Chondrocyte (in vitro differentiated cells): Measurements from ENCODE around the gene MACROD2. TPM values are rescaled to one million over a fixed set of nuclear protein-coding genes. Genes with fewer than 3 reads are reported as not detected.

Source experiments
- DNase-seq: peaks from one replicate; pipeline ENCODE4 v3.0.0; 2021; ENCODE audit warnings: mixed read lengths, low spot score
- H3K27ac Mint-ChIP-seq: one replicate; pipeline ENCODE4 v1.8.0; 2021; ENCODE audit warnings: mild to moderate bottlenecking, moderate library complexity, mixed read lengths; ENCODE audit not compliant: unreplicated experiment
- H3K27me3 Mint-ChIP-seq: 2 replicates; pipeline ENCODE4 v1.8.0; 2021; ENCODE audit warnings: low read depth, mixed read lengths
- H3K36me3 Mint-ChIP-seq: 2 replicates; pipeline ENCODE4 v1.8.0; 2021; ENCODE audit warnings: low read depth, mixed read lengths
- H3K4me1 Mint-ChIP-seq: 2 replicates; pipeline ENCODE4 v1.8.0; 2021; ENCODE audit warnings: low read depth, mild to moderate bottlenecking, mixed read lengths
- H3K4me3 Mint-ChIP-seq: one replicate; pipeline ENCODE4 v1.8.0; 2021; ENCODE audit warnings: mild to moderate bottlenecking, moderate library complexity, mixed read lengths; ENCODE audit not compliant: unreplicated experiment
- H3K9me3 Mint-ChIP-seq: 2 replicates; pipeline ENCODE4 v1.8.0; 2021; ENCODE audit warnings: low read depth, mixed read lengths
- CTCF ChIP-seq: fragments of 200-600 bp; sonication (generic); IDR thresholded peaks from 2 replicates; pipeline ENCODE4 v1.5.0; 2021; ENCODE audit warnings: antibody characterized with exemption, mild to moderate bottlenecking, moderate library complexity
- total RNA-seq: library from RNA; stranded (reverse); gene quantifications from 3 replicates; pipeline ENCODE4 v1.2.1, GENCODE V29; 2021

Gene MACROD2
- total RNA-seq, 1 donor from 2014 or later: 3.2 TPM

DNA sequence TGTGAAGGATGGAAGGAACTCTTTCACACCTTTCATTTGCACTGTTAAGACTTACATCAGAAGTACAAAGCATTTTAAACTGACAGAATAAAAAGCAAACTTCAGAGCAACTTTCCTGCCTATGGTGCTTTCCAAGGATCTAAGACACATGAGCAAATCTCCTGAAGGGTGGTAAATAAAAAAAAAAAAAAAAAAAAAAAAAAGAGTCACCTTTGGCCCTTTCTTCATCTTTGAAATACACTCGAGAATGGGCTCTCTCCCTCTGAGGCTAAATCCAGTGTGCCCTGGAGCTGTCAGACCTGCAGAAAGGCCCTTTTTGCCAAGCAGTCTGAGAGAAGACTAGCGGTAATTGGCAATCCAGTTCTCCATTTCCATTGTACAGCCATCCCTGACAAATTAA lies 1455.9 kb downstream of the MACROD2 start:
- Mint-ChIP-seq H3K4me3 (no peak overlapping the region), H3K4me1 (peaks cover 5% of the 10 kb centered on the region), H3K27me3 (no peaks in the 10 kb centered on the region), H3K9me3 (no peaks in the 10 kb centered on the region), H3K36me3 (no peaks in the 10 kb centered on the region), H3K27ac (no peak overlapping the region)
- no peak for DNase-seq
- no peak for TF ChIP-seq CTCF

GRCh38 chr20:15455279-15455678 lies 1460.0 kb downstream of the MACROD2 start:
- no peak for DNase-seq
- no peak for TF ChIP-seq CTCF
- H3K4me1 Mint-ChIP-seq: peaks cover 14% of the 10 kb centered on the region
- no peaks in the 10 kb centered on the region for H3K27me3 Mint-ChIP-seq
- no peaks in the 10 kb centered on the region for H3K9me3 Mint-ChIP-seq
- H3K4me3 Mint-ChIP-seq: no peak overlapping the region
- no peak overlapping the region for H3K27ac Mint-ChIP-seq
- no peaks in the 10 kb centered on the region for H3K36me3 Mint-ChIP-seq

DNA sequence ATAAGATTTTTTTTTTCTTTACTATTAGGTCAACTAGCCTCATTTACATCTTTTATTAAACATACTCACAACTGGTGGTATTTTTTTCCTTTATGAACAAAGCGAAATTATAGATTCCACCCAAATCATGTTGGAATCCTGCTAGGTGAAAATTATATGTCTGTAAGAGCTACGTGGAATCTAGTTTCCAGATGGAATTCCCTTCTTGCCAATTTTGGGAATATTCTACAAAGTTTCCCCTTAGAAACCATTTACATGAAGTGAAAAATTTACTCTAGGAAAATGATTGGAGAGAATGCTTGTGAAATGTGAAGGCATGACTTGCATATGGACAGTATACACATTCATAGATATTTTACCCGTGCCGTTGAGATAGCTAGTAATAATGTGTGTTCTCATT lies 1466.6 kb downstream of the MACROD2 start:
- Mint-ChIP-seq H3K27me3 (no peaks in the 10 kb centered on the region), H3K9me3 (no peaks in the 10 kb centered on the region), H3K4me3 (no peak overlapping the region), H3K36me3 (no peaks in the 10 kb centered on the region), H3K4me1 (peaks cover 33% of the 10 kb centered on the region), H3K27ac (no peak overlapping the region)
- no peak for DNase-seq
- no peak for TF ChIP-seq CTCF

- H3K27me3 Mint-ChIP-seq: no peaks in the 10 kb centered on the region
- H3K4me1 Mint-ChIP-seq: peaks cover 10% of the 10 kb centered on the region
- DNase-seq: no peak
- no peaks in the 10 kb centered on the region for H3K36me3 Mint-ChIP-seq
- no peaks in the 10 kb centered on the region for H3K9me3 Mint-ChIP-seq
- H3K27ac Mint-ChIP-seq: no peak overlapping the region
- no peak for TF ChIP-seq CTCF
- H3K4me3 Mint-ChIP-seq: no peak overlapping the region
These were observed 1480.2 kb downstream of the MACROD2 start for GRCh38 chr20:15475483-15475882.

GRCh38 chr20:15476186-15476585 lies 1480.9 kb downstream of the MACROD2 start:
- TF ChIP-seq CTCF: no peak
- no peaks in the 10 kb centered on the region for H3K36me3 Mint-ChIP-seq
- no peaks in the 10 kb centered on the region for H3K27me3 Mint-ChIP-seq
- H3K27ac Mint-ChIP-seq: no peak overlapping the region
- H3K9me3 Mint-ChIP-seq: no peaks in the 10 kb centered on the region
- H3K4me1 Mint-ChIP-seq: peaks cover 10% of the 10 kb centered on the region
- DNase-seq: no peak
- no peak overlapping the region for H3K4me3 Mint-ChIP-seq
